ENCODE results near the gene PRKAG2. TPM values are rescaled to one million over a fixed set of nuclear protein-coding genes. Genes with fewer than 3 reads are reported as not detected.

The PRKAG2 gene
- total and polyA plus RNA-seq, 2 of the 8 experiments (the other 6 are each of a cell fraction or from before 2014, with no cell fraction given) = 7.5 to 18.1 TPM

GRCh38 chr7:151690606-151691005 is 186.3 kb downstream of the PRKAG2 start:
- no peak overlapping the region for H2AFZ ChIP-seq (ENCODE audit: low read length)
- H2BK15ac ChIP-seq (ENCODE audit: low read length) = no peak overlapping the region
- H3K4ac ChIP-seq (replicated peaks; ENCODE audit: insufficient read length, low read depth, low read length) = no peak overlapping the region
- H3K56ac ChIP-seq (replicated peaks; ENCODE audit: insufficient read length, low read depth, low read length) = no peak overlapping the region
- no peak overlapping the region for H2BK5ac ChIP-seq (ENCODE audit: low read depth, low read length)
- no peak for DNase-seq (ENCODE audit: low read depth in 1 of 2, low spot score in 2 of 2)
- no peaks in the 10 kb centered on the region for H3K79me1 ChIP-seq (ENCODE audit: low read depth, low read length)
- no peak overlapping the region for H3K18ac ChIP-seq (ENCODE audit: extremely low read depth, low read length)
- H2BK20ac ChIP-seq (ENCODE audit: low read length) = no peak overlapping the region
- H3K9ac ChIP-seq (replicated peaks in 1 of 4; ENCODE audit: extremely low read depth in 1 of 4, low read depth in 3 of 4, low read length in 3 of 4) = no peak overlapping the region
- H3K4me1 ChIP-seq (replicated peaks in 1 of 4; ENCODE audit: control insufficient read depth in 3 of 4, insufficient read depth in 4 of 4, low read length in 3 of 4) = peaks cover 0 to 20% (median 6%) of the 10 kb centered on the region in 4 experiments; a peak in 6 of 7 replicates
- H4K91ac ChIP-seq (replicated peaks; ENCODE audit: insufficient read length, low read length) = no peak overlapping the region
- H3K27ac ChIP-seq (ENCODE audit: low read depth, low read length) = no peak overlapping the region
- ChIA-PET POLR2A (ENCODE audit: partially characterized antibody) (no interaction called here), CTCF (ENCODE audit: partially characterized antibody) (interaction anchor here (0.7 to 2.5 kb wide), 4 partner anchors 15 to 65 kb away, joined by 3 to 10 read pairs (median 4); no protein-coding TSS in a partner anchor)
- H3K36me3 ChIP-seq (ENCODE audit: control insufficient read depth in 2 of 4, insufficient read depth in 4 of 4, low read length in 3 of 4) = no peaks in the 10 kb centered on the region
- H3K79me2 ChIP-seq (ENCODE audit: control insufficient read depth in 1 of 2, insufficient read depth in 2 of 2, low read length in 2 of 2) = no peaks in the 10 kb centered on the region
- H3K9me3 ChIP-seq (ENCODE audit: insufficient read depth in 2 of 2, low read depth in 1 of 2, low read length in 1 of 2) = no peaks in the 10 kb centered on the region
- no peak overlapping the region for H4K8ac ChIP-seq (ENCODE audit: extremely low read depth, insufficient read depth, low read length)
- no peak overlapping the region for H4K5ac ChIP-seq (ENCODE audit: insufficient read length, low read depth, low read length)
- TF ChIP-seq KDM4A (IDR thresholded peaks at IDR 0.05; ENCODE audit: low read depth, low read length, severe bottlenecking) (no peak), NRF1 (IDR thresholded peaks at IDR 0.05; ENCODE audit: low read depth, low read length) (no peak)
- H3K23me2 ChIP-seq (ENCODE audit: low read depth, low read length) = no peaks in the 10 kb centered on the region
- H3K4me2 ChIP-seq (ENCODE audit: insufficient read depth in 1 of 2, low read depth in 2 of 2, low read length in 2 of 2) = no peak overlapping the region
- H3K14ac ChIP-seq (ENCODE audit: insufficient read length) = no peak overlapping the region
- no peak overlapping the region for H3K23ac ChIP-seq (ENCODE audit: insufficient read length)
- no peaks in the 10 kb centered on the region for H4K20me1 ChIP-seq (replicated peaks in 1 of 2; ENCODE audit: control insufficient read depth in 1 of 2, insufficient read depth in 2 of 2, low read length in 2 of 2)
- FAIRE-seq = no peak
- H2AK5ac ChIP-seq (ENCODE audit: low read depth, low read length) = no peak overlapping the region
- H2BK12ac ChIP-seq (ENCODE audit: low read depth, low read length) = no peak overlapping the region
- H2BK120ac ChIP-seq (replicated peaks; ENCODE audit: low read depth, low read length) = no peak overlapping the region
- WGBS, 2 experiments (ENCODE audit: extremely low coverage in 1 of 2, insufficient coverage in 1 of 2, insufficient read length in 1 of 2, insufficient replicate concordance in 2 of 2, low coverage in 1 of 2, low lambda C conversion rate in 2 of 2, missing lambda C conversion rate in 1 of 2) = 79% methylated on average over 6 of the region's 6 CpGs; no CpG with 5 or more reads in 1 of the 2 experiments
- H3K27me3 ChIP-seq (replicated peaks in 1 of 4; ENCODE audit: control insufficient read depth in 3 of 4, extremely low read depth in 1 of 4, insufficient read depth in 3 of 4, low read length in 3 of 4) = peaks cover 0 to 3% (median 0%) of the 10 kb centered on the region in 4 experiments; a peak in 1 of 7 replicates
- H3K4me3 ChIP-seq (ENCODE audit: extremely low read depth in 1 of 4, insufficient read depth in 2 of 4, low read depth in 3 of 4, low read length in 4 of 4) = no peak overlapping the region

All from H1 (cell line).